ENCODE results near the gene TPCN2. TPM values are rescaled to one million over a fixed set of nuclear protein-coding genes. Genes with fewer than 3 reads are reported as not detected.

The TPCN2 gene
- total and polyA plus RNA-seq, 7 experiments from 2014 or later: 3.3 to 29.4 (median 21.2) TPM

DNA sequence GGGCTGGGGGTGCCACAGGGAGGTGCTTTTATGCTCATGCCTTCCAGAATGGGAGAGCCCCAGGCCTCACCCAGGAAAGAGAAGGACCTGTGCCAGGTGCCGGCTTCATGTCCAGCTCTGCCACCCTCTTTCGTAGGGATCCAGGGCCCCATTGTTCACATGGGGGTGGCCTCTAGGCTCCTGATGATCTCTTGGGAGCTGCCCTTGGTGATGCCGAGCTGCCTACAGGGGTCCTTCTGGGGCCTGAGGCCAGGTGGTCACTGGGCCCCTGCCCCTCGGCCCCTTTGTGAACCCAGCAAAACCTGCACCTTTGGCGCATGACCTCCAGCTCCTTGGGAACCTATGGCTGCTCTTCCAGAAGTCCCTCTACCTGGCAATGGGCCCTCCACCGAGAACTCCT is 65.6 kb downstream of the TPCN2 start:
- H3K27ac Mint-ChIP-seq: peak overlapping the region in 1 of 9 donors; percentile 17
- H3K36me3 ChIP-seq (ENCODE audit: control insufficient read depth in 2 of 3, insufficient read depth in 3 of 3, low read length in 3 of 3): no peaks in the 10 kb centered on the region
- no peak overlapping the region for H3K27ac ChIP-seq (ENCODE audit: low read depth, low read length)
- no peak overlapping the region for H3K4me3 Mint-ChIP-seq
- no peaks in the 10 kb centered on the region for H3K27me3 Mint-ChIP-seq
- ATAC-seq: no peak
- no peaks in the 10 kb centered on the region for H3K9me3 ChIP-seq (ENCODE audit: control insufficient read depth in 2 of 3, low read length in 3 of 3)
- CTCF ChIA-PET: no interaction called here
- H3K27me3 ChIP-seq (ENCODE audit: control insufficient read depth in 2 of 2, insufficient read depth in 2 of 2, low read length in 2 of 2): no peaks in the 10 kb centered on the region
- peaks cover 0 to 19% (median 4%) of the 10 kb centered on the region in 7 donors for H3K4me1 Mint-ChIP-seq
- no peak overlapping the region for H3K4me3 ChIP-seq (ENCODE audit: low read length)
- intact Hi-C loops (cut with micrococcal nuclease): no loop called here
- DNase-seq: no peak
- H3K36me3 Mint-ChIP-seq: peaks cover 0 to 7% (median 5%) of the 10 kb centered on the region in 5 donors
- H3K4me1 ChIP-seq (ENCODE audit: control insufficient read depth in 2 of 2, insufficient read depth in 2 of 2, low read length in 2 of 2): no peaks in the 10 kb centered on the region
- peaks cover 0 to 9% (median 3%) of the 10 kb centered on the region in 11 donors for H3K9me3 Mint-ChIP-seq
- POLR2A ChIA-PET: no interaction called here

- Histone ChIP-seq H3K9me3 (ENCODE audit: control insufficient read depth in 2 of 3, low read length in 3 of 3) (no peaks in the 10 kb centered on the region), H3K27me3 (ENCODE audit: control insufficient read depth in 2 of 2, insufficient read depth in 2 of 2, low read length in 2 of 2) (no peaks in the 10 kb centered on the region), H3K27ac (ENCODE audit: low read depth, low read length) (no peak overlapping the region), H3K36me3 (ENCODE audit: control insufficient read depth in 2 of 3, insufficient read depth in 3 of 3, low read length in 3 of 3) (no peaks in the 10 kb centered on the region), H3K4me1 (ENCODE audit: control insufficient read depth in 2 of 2, insufficient read depth in 2 of 2, low read length in 2 of 2) (no peaks in the 10 kb centered on the region), H3K4me3 (ENCODE audit: low read length) (no peak overlapping the region)
- Mint-ChIP-seq H3K9me3 (peaks cover 0 to 9% (median 3%) of the 10 kb centered on the region in 11 donors), H3K27ac (peak overlapping the region in 1 of 9 donors; percentile 17), H3K4me1 (peaks cover 0 to 15% (median 7%) of the 10 kb centered on the region in 7 donors), H3K36me3 (peaks cover 0 to 6% (median 4%) of the 10 kb centered on the region in 5 donors), H3K27me3 (no peaks in the 10 kb centered on the region), H3K4me3 (no peak overlapping the region)
- ATAC-seq (no peak), DNase-seq (no peak)
- POLR2A ChIA-PET: no interaction called here
- CTCF ChIA-PET: no interaction called here
- intact Hi-C loops (cut with micrococcal nuclease): no loop called here
Observed at GRCh38 chr11:69114811-69115523, 66.2 kb downstream of the TPCN2 start.

GRCh38 chr11:69115586-69116560 is 67.1 kb downstream of the TPCN2 start:
- CTCF ChIA-PET: no interaction called here

GRCh38 chr11:69116671-69117070 is 67.9 kb downstream of the TPCN2 start:
- intact Hi-C loops (cut with micrococcal nuclease): no loop called here

More at GRCh38 chr11:69115586-69116560, 67.1 kb downstream of the TPCN2 start:
- Mint-ChIP-seq H3K4me1 (peaks cover 3 to 20% (median 9%) of the 10 kb centered on the region in 7 donors), H3K27me3 (no peaks in the 10 kb centered on the region), H3K27ac (no peak overlapping the region), H3K4me3 (no peak overlapping the region), H3K36me3 (peaks cover 0 to 6% (median 0%) of the 10 kb centered on the region in 5 donors), H3K9me3 (peaks cover 0 to 6% (median 0%) of the 10 kb centered on the region in 11 donors)
- H3K36me3 ChIP-seq (ENCODE audit: control insufficient read depth in 2 of 3, insufficient read depth in 3 of 3, low read length in 3 of 3): no peaks in the 10 kb centered on the region
- POLR2A ChIA-PET: no interaction called here
- no peaks in the 10 kb centered on the region for H3K9me3 ChIP-seq (ENCODE audit: control insufficient read depth in 2 of 3, low read length in 3 of 3)
- H3K4me3 ChIP-seq (ENCODE audit: low read length): no peak overlapping the region
- no peaks in the 10 kb centered on the region for H3K27me3 ChIP-seq (ENCODE audit: control insufficient read depth in 2 of 2, insufficient read depth in 2 of 2, low read length in 2 of 2)
- ATAC-seq: no peak
- no peak overlapping the region for H3K27ac ChIP-seq (ENCODE audit: low read depth, low read length)
- no peak for DNase-seq
- intact Hi-C loops (cut with micrococcal nuclease): no loop called here
- peaks cover 0 to 2% of the 10 kb centered on the region in 2 donors for H3K4me1 ChIP-seq (ENCODE audit: control insufficient read depth in 2 of 2, insufficient read depth in 2 of 2, low read length in 2 of 2)

DNA sequence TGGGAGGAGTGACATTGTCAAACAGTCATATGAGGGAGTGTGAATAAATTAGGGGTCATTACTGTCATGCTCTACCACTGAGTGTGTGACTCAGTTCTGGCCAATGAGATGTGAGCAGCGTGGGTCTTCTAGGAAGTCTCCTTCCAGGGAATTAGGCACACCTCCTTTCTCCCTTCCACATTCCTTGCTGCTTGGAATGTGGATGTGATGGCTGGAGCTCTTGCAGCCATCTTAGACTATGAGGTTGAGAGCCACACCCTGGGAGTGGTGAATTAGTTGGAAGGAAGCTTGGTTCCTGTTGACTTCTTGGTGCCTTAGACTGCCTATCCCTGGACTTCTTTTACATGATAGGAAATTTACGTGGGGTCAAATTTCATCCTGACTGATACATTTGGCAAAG is 70.5 kb downstream of the TPCN2 start:
- Mint-ChIP-seq H3K27ac (peak overlapping the region in 3 of 9 donors; percentile 31 to 67 (median 53)), H3K4me1 (peaks cover 19 to 50% (median 34%) of the 10 kb centered on the region in 7 donors), H3K4me3 (no peak overlapping the region), H3K27me3 (no peaks in the 10 kb centered on the region), H3K9me3 (peaks cover 0 to 6% (median 0%) of the 10 kb centered on the region in 11 donors), H3K36me3 (peaks cover 0 to 6% (median 0%) of the 10 kb centered on the region in 5 donors)
- Histone ChIP-seq H3K27me3 (ENCODE audit: control insufficient read depth in 2 of 2, insufficient read depth in 2 of 2, low read length in 2 of 2) (no peaks in the 10 kb centered on the region), H3K4me3 (ENCODE audit: low read length) (no peak overlapping the region), H3K4me1 (ENCODE audit: control insufficient read depth in 2 of 2, insufficient read depth in 2 of 2, low read length in 2 of 2) (peaks cover 4 to 32% of the 10 kb centered on the region in 2 donors), H3K9me3 (ENCODE audit: control insufficient read depth in 2 of 3, low read length in 3 of 3) (no peaks in the 10 kb centered on the region), H3K27ac (ENCODE audit: low read depth, low read length) (no peak overlapping the region), H3K36me3 (ENCODE audit: control insufficient read depth in 2 of 3, insufficient read depth in 3 of 3, low read length in 3 of 3) (no peaks in the 10 kb centered on the region)
- ChIA-PET POLR2A (no interaction called here), CTCF (interaction anchor here (1.4 kb wide), 1 partner anchor 19 kb away, joined by 3 read pairs; no protein-coding TSS in a partner anchor)
- intact Hi-C loops (cut with micrococcal nuclease): no loop called here
- ATAC-seq (no peak), DNase-seq (no peak)

More at GRCh38 chr11:69116671-69117070, 67.9 kb downstream of the TPCN2 start:
- peaks cover 9 to 27% (median 12%) of the 10 kb centered on the region in 7 donors for H3K4me1 Mint-ChIP-seq
- peak overlapping the region in 2 of 9 donors; percentile 17 to 29 for H3K27ac Mint-ChIP-seq
- no peaks in the 10 kb centered on the region for H3K36me3 ChIP-seq (ENCODE audit: control insufficient read depth in 2 of 3, insufficient read depth in 3 of 3, low read length in 3 of 3)
- no peak for DNase-seq
- no peak for ATAC-seq
- no peak overlapping the region for H3K4me3 ChIP-seq (ENCODE audit: low read length)
- no peak overlapping the region for H3K4me3 Mint-ChIP-seq
- CTCF ChIA-PET: no interaction called here
- no peak overlapping the region for H3K27ac ChIP-seq (ENCODE audit: low read depth, low read length)
- peaks cover 0 to 6% (median 0%) of the 10 kb centered on the region in 5 donors for H3K36me3 Mint-ChIP-seq
- no peaks in the 10 kb centered on the region for H3K27me3 Mint-ChIP-seq
- peaks cover 0 to 10% of the 10 kb centered on the region in 2 donors for H3K4me1 ChIP-seq (ENCODE audit: control insufficient read depth in 2 of 2, insufficient read depth in 2 of 2, low read length in 2 of 2)
- POLR2A ChIA-PET: no interaction called here
- peaks cover 0 to 6% (median 0%) of the 10 kb centered on the region in 11 donors for H3K9me3 Mint-ChIP-seq
- H3K9me3 ChIP-seq (ENCODE audit: control insufficient read depth in 2 of 3, low read length in 3 of 3): no peaks in the 10 kb centered on the region
- no peaks in the 10 kb centered on the region for H3K27me3 ChIP-seq (ENCODE audit: control insufficient read depth in 2 of 2, insufficient read depth in 2 of 2, low read length in 2 of 2)

- H3K9me3 Mint-ChIP-seq: peaks cover 0 to 7% (median 0%) of the 10 kb centered on the region in 11 donors
- H3K4me1 Mint-ChIP-seq: peaks cover 24 to 58% (median 40%) of the 10 kb centered on the region in 7 donors
- Histone ChIP-seq H3K4me1 (ENCODE audit: control insufficient read depth in 2 of 2, insufficient read depth in 2 of 2, low read length in 2 of 2) (peaks cover 4 to 42% of the 10 kb centered on the region in 2 donors), H3K27ac (ENCODE audit: low read depth, low read length) (no peak overlapping the region), H3K4me3 (ENCODE audit: low read length) (no peak overlapping the region), H3K27me3 (ENCODE audit: control insufficient read depth in 2 of 2, insufficient read depth in 2 of 2, low read length in 2 of 2) (no peaks in the 10 kb centered on the region), H3K9me3 (ENCODE audit: control insufficient read depth in 2 of 3, low read length in 3 of 3) (no peaks in the 10 kb centered on the region), H3K36me3 (ENCODE audit: control insufficient read depth in 2 of 3, insufficient read depth in 3 of 3, low read length in 3 of 3) (no peaks in the 10 kb centered on the region)
- H3K27ac Mint-ChIP-seq: peak overlapping the region in 5 of 9 donors; percentile 25 to 88 (median 71)
- H3K4me3 Mint-ChIP-seq: peak overlapping the region in 2 of 10 donors; percentile 36 to 86
- no peak for ATAC-seq
- CTCF ChIA-PET: no interaction called here
- peaks cover 0 to 6% (median 0%) of the 10 kb centered on the region in 5 donors for H3K36me3 Mint-ChIP-seq
- DNase-seq: no peak
- POLR2A ChIA-PET: no interaction called here
- no peaks in the 10 kb centered on the region for H3K27me3 Mint-ChIP-seq
- intact Hi-C loops (cut with micrococcal nuclease): loop anchor here in 1 of 2 donors (5.0 kb wide), 2 partner anchors 92 to 522 kb away; partner anchors contain the start of gene CCND1
Observed at GRCh38 chr11:69120096-69120875, 71.6 kb downstream of the TPCN2 start.

All from naive thymus-derived CD4-positive, alpha-beta T cell (primary cell).